ENCODE measurements around the gene RADX. TPM values are rescaled to one million over a fixed set of nuclear protein-coding genes. Genes with fewer than 3 reads are reported as not detected.

The RADX gene
- total RNA-seq, 2 donors from 2014 or later: 0.96 to 7.9 TPM

DNA sequence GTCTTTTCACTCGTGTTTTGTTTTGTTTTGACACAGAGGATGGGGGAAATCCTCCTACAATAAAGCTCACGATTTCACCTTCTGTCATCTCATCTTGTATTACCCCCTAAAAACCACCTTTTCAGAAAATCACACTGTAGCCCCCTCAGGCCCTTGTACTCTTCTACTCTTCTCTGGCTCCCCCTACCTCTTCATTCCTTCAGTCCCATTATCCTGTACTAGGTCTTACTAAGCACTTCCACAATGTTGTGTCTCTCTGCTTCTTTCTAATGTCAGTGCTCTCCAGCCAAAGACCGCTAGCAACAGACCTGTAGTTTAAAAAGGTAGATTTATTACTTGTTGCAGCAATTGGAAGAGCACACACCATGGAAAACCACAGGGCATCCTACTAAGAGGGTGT, 84.7 kb downstream of the RADX start:
- no peak overlapping the region for H3K4me3 ChIP-seq
- H3K27me3 ChIP-seq (replicated peaks; ENCODE audit: insufficient read depth): no peaks in the 10 kb centered on the region
- TF ChIP-seq POLR2A (IDR thresholded peaks at IDR 0.05): no peak
- no peak overlapping the region for H3K27ac ChIP-seq
- no peaks in the 10 kb centered on the region for H3K9me3 ChIP-seq
- no peaks in the 10 kb centered on the region for H3K36me3 ChIP-seq
- 56% methylated on average over 3 of the region's 3 CpGs for WGBS
- DNase-seq (ENCODE audit: low spot score): no peak
- H3K4me1 ChIP-seq (replicated peaks): no peaks in the 10 kb centered on the region
- intact Hi-C loops (cut with DNase I): no loop called here

GRCh38 chrX:106698693-106699092, 86.9 kb downstream of the RADX start:
- no peaks in the 10 kb centered on the region for H3K36me3 ChIP-seq
- H3K27ac ChIP-seq: no peak overlapping the region
- intact Hi-C loops (cut with DNase I): no loop called here
- H3K4me1 ChIP-seq (replicated peaks): no peaks in the 10 kb centered on the region
- TF ChIP-seq POLR2AphosphoS5 (IDR thresholded peaks at IDR 0.05) (no peak), POLR2A (IDR thresholded peaks at IDR 0.05) (no peak)
- TF ChIP-seq, protein P1, sequence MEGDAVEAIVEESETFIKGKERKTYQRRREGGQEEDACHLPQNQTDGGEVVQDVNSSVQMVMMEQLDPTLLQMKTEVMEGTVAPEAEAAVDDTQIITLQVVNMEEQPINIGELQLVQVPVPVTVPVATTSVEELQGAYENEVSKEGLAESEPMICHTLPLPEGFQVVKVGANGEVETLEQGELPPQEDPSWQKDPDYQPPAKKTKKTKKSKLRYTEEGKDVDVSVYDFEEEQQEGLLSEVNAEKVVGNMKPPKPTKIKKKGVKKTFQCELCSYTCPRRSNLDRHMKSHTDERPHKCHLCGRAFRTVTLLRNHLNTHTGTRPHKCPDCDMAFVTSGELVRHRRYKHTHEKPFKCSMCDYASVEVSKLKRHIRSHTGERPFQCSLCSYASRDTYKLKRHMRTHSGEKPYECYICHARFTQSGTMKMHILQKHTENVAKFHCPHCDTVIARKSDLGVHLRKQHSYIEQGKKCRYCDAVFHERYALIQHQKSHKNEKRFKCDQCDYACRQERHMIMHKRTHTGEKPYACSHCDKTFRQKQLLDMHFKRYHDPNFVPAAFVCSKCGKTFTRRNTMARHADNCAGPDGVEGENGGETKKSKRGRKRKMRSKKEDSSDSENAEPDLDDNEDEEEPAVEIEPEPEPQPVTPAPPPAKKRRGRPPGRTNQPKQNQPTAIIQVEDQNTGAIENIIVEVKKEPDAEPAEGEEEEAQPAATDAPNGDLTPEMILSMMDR (IDR thresholded peaks at IDR 0.05): no peak
- H3K4me3 ChIP-seq: no peak overlapping the region
- 79% methylated on average over 3 of the region's 3 CpGs for WGBS
- no peaks in the 10 kb centered on the region for H3K9me3 ChIP-seq
- no peak for DNase-seq (ENCODE audit: low spot score)
- H3K27me3 ChIP-seq (replicated peaks; ENCODE audit: insufficient read depth): no peaks in the 10 kb centered on the region

- no peaks in the 10 kb centered on the region for H3K9me3 ChIP-seq
- DNase-seq (ENCODE audit: low spot score): no peak
- H3K27me3 ChIP-seq (replicated peaks; ENCODE audit: insufficient read depth): no peaks in the 10 kb centered on the region
- TF ChIP-seq POLR2AphosphoS5 (IDR thresholded peaks at IDR 0.05) (no peak), POLR2A (IDR thresholded peaks at IDR 0.05) (no peak)
- TF ChIP-seq, protein P1 (IDR thresholded peaks at IDR 0.05): no peak
- H3K4me1 ChIP-seq (replicated peaks): no peaks in the 10 kb centered on the region
- H3K4me3 ChIP-seq: no peak overlapping the region
- WGBS: 68% methylated on average over 1 of the region's 1 CpG
- H3K27ac ChIP-seq: no peak overlapping the region
- intact Hi-C loops (cut with DNase I): no loop called here
- H3K36me3 ChIP-seq: no peaks in the 10 kb centered on the region
Measured at GRCh38 chrX:106702636-106703035, 90.9 kb downstream of the RADX start.

GRCh38 chrX:106706466-106706865, 94.7 kb downstream of the RADX start:
- Histone ChIP-seq H3K9me3 (no peaks in the 10 kb centered on the region), H3K4me1 (replicated peaks) (no peaks in the 10 kb centered on the region), H3K36me3 (no peaks in the 10 kb centered on the region), H3K27ac (no peak overlapping the region), H3K27me3 (replicated peaks; ENCODE audit: insufficient read depth) (no peaks in the 10 kb centered on the region), H3K4me3 (no peak overlapping the region)
- no peak for TF ChIP-seq POLR2A (IDR thresholded peaks at IDR 0.05)
- no peak for TF ChIP-seq POLR2AphosphoS5 (IDR thresholded peaks at IDR 0.05)
- TF ChIP-seq, protein P1 (IDR thresholded peaks at IDR 0.05): no peak
- intact Hi-C loops (cut with DNase I): no loop called here
- DNase-seq (ENCODE audit: low spot score): no peak
- WGBS: 95% methylated on average over 3 of the region's 3 CpGs

GRCh38 chrX:106707771-106708454, 96.1 kb downstream of the RADX start:
- WGBS: 34% methylated on average over 3 of the region's 3 CpGs
- no peak for DNase-seq (ENCODE audit: low spot score)
- TF ChIP-seq POLR2A (IDR thresholded peaks at IDR 0.05) (no peak), POLR2AphosphoS5 (IDR thresholded peaks at IDR 0.05) (no peak)
- TF ChIP-seq, protein P1 (IDR thresholded peaks at IDR 0.05): no peak
- intact Hi-C loops (cut with DNase I): no loop called here
- Histone ChIP-seq H3K4me3 (no peak overlapping the region), H3K27me3 (replicated peaks; ENCODE audit: insufficient read depth) (no peaks in the 10 kb centered on the region), H3K27ac (no peak overlapping the region), H3K36me3 (no peaks in the 10 kb centered on the region), H3K9me3 (no peaks in the 10 kb centered on the region), H3K4me1 (replicated peaks) (no peaks in the 10 kb centered on the region)

Measured in prostate gland (tissue), 2 donors.